ENCODE data around the gene MTHFD1. TPM values are rescaled to one million over a fixed set of nuclear protein-coding genes. Genes with fewer than 3 reads are reported as not detected.

Gene MTHFD1
- polyA plus RNA-seq, 2 of the 4 experiments (the other 2 are of a cell fraction): 105 to 159 TPM

- POLR2A ChIA-PET: no interaction called here
- H3K4me2 ChIP-seq: no peak overlapping the region
- ATAC-seq: no peak
- no peaks in the 10 kb centered on the region for H3K9me3 ChIP-seq
- H3K27ac ChIP-seq: no peak overlapping the region
- WGBS (ENCODE audit: missing lambda C conversion rate): 89% methylated on average over 4 of the region's 4 CpGs
- no peak for TF ChIP-seq MAX (IDR thresholded peaks at IDR 0.05)
- TF ChIP-seq FOSL2 (IDR thresholded peaks at IDR 0.05): no peak
- no peak for TF ChIP-seq FOSL2 (CRISPR knock-in tag; IDR thresholded peaks at IDR 0.05)
- no peak for TF ChIP-seq MAFK (IDR thresholded peaks at IDR 0.05; ENCODE audit: partially characterized antibody)
- TF ChIP-seq BCL3 (IDR thresholded peaks at IDR 0.05): no peak
- TF ChIP-seq NR3C1 (IDR thresholded peaks at IDR 0.05): no peak
- TF ChIP-seq POLR2AphosphoS2 (conservative IDR thresholded peaks at IDR 0.05; ENCODE audit: low read length): no peak
- TF ChIP-seq MAZ (IDR thresholded peaks at IDR 0.05; ENCODE audit: borderline replicate concordance, low read depth, low read length): no peak
- no peak for TF ChIP-seq PHF8 (IDR thresholded peaks at IDR 0.05; ENCODE audit: borderline replicate concordance, low read depth)
- FAIRE-seq: no peak
- peaks cover under 1% of the 10 kb centered on the region; the same call in 2 of the 3 replicates for H3K4me1 ChIP-seq
- no peak for DNase-seq (ENCODE audit: low read depth in 1 of 2, low spot score in 1 of 2)
- CTCF ChIA-PET: no interaction called here
- no peak overlapping the region for H3K4me3 ChIP-seq
Observed at GRCh38 chr14:64394977-64395633, 7.0 kb downstream of the MTHFD1 start.

DNA sequence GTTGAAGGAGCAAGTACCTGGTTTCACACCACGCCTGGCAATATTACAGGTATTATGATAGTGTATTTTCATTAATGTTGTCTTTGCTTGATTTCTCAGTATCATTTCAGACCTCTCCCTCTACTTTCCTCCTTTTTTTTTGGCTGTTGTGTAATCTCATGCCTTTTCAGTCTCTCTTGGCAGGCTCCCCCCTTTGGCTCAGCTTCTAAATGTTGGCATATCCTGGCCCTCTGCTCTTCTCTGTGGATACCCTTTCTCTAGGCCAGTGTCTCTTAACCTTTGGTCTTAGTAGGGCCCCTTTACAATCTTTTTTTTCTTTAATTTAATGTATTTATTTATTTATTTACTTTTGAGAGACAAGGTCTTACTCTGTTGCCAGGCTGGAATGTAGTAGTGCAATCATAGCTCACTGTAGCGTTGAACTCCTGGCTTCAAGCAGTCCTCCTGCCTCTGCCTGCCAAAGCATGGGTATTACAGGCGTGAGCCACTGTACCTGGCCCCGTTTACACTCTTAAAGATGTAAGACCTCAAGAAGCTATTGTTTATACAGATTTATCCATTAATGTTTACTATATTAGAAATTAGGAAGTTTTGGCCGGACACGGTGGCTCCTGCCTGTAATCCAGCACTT lies 12.8 kb downstream of the MTHFD1 start:
- Histone ChIP-seq H3K4me1 (no peaks in the 10 kb centered on the region), H3K4me2 (no peak overlapping the region), H3K9me3 (no peaks in the 10 kb centered on the region), H3K4me3 (no peak overlapping the region), H3K27ac (no peak overlapping the region)
- POLR2A ChIA-PET: no interaction called here
- WGBS (ENCODE audit: missing lambda C conversion rate): 80% methylated on average over 6 of the region's 6 CpGs
- ATAC-seq (no peak), DNase-seq (ENCODE audit: low read depth in 1 of 2, low spot score in 1 of 2) (no peak), FAIRE-seq (no peak)
- CTCF ChIA-PET: interaction anchor here (0.7 to 1.4 kb wide), 5 partner anchors 8 to 235 kb away, joined by 3 to 5 read pairs (median 4); no protein-coding TSS in a partner anchor
- no peak for TF ChIP-seq CHD2 (IDR thresholded peaks at IDR 0.05; ENCODE audit: low read length, partially characterized antibody)
- TF ChIP-seq, protein P1, sequence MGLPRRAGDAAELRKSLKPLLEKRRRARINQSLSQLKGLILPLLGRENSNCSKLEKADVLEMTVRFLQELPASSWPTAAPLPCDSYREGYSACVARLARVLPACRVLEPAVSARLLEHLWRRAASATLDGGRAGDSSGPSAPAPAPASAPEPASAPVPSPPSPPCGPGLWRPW (IDR thresholded peaks at IDR 0.05): no peak
- TF ChIP-seq MYC (IDR thresholded peaks at IDR 0.05; ENCODE audit: borderline replicate concordance, low read length): no peak
- no peak for TF ChIP-seq ZFP36 (IDR thresholded peaks at IDR 0.05; ENCODE audit: borderline replicate concordance, partially characterized antibody)
- no peak for TF ChIP-seq FOSB (CRISPR knock-in tag; IDR thresholded peaks at IDR 0.05)

DNA sequence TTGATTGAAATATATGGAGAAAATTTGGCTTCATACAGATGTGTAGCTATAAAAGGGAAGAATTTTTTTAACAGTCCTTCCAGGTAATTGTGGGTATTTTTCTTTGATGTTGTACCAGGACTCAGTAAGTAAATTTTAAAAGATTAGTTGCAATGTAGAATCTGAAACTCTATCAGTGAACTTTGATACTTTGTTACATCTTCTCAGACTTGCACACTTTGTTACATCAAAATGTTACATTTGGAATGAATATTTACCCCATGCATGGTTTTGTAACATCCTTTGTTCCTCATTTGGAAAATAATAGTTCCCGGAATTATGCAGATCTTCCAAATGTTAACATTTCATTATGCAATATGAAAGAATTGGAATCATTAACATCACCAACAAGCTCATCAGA lies 13.8 kb downstream of the MTHFD1 start:
- Histone ChIP-seq H3K27ac (no peak overlapping the region), H3K4me1 (no peaks in the 10 kb centered on the region; the same call in 2 of the 3 replicates), H3K9me3 (no peaks in the 10 kb centered on the region), H3K4me2 (no peak overlapping the region), H3K4me3 (no peak overlapping the region)
- CTCF ChIA-PET: interaction anchor here (0.7 to 1.4 kb wide), 4 partner anchors 9 to 337 kb away, joined by 3 to 5 read pairs (median 4); no protein-coding TSS in a partner anchor
- FAIRE-seq: no peak
- no peak for TF ChIP-seq RAD21 (conservative IDR thresholded peaks at IDR 0.05 in 1 of 2, IDR thresholded peaks at IDR 0.05 in 1 of 2)
- TF ChIP-seq POLR2AphosphoS2 (conservative IDR thresholded peaks at IDR 0.05; ENCODE audit: low read length): no peak
- no peak for TF ChIP-seq ZFP36 (IDR thresholded peaks at IDR 0.05; ENCODE audit: borderline replicate concordance, partially characterized antibody)
- TF ChIP-seq CBX2 (IDR thresholded peaks at IDR 0.05; ENCODE audit: borderline replicate concordance, low read depth): no peak
- TF ChIP-seq MAFK (IDR thresholded peaks at IDR 0.05; ENCODE audit: partially characterized antibody): no peak
- TF ChIP-seq FOXS1 (CRISPR knock-in tag; IDR thresholded peaks at IDR 0.05): no peak
- no peak for TF ChIP-seq HDAC2 (IDR thresholded peaks at IDR 0.05)
- TF ChIP-seq ELK1 (IDR thresholded peaks at IDR 0.05; ENCODE audit: low read depth, low read length): no peak
- TF ChIP-seq, protein P2, sequence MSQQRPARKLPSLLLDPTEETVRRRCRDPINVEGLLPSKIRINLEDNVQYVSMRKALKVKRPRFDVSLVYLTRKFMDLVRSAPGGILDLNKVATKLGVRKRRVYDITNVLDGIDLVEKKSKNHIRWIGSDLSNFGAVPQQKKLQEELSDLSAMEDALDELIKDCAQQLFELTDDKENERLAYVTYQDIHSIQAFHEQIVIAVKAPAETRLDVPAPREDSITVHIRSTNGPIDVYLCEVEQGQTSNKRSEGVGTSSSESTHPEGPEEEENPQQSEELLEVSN (IDR thresholded peaks at IDR 0.05; ENCODE audit: borderline replicate concordance, low read depth): no peak
- no peak for TF ChIP-seq CHD2 (IDR thresholded peaks at IDR 0.05; ENCODE audit: low read length, partially characterized antibody)
- TF ChIP-seq CBX8 (IDR thresholded peaks at IDR 0.05): no peak
- no peak for TF ChIP-seq EHMT2 (IDR thresholded peaks at IDR 0.05; ENCODE audit: low read depth)
- POLR2A ChIA-PET: no interaction called here
- ATAC-seq: no peak
- DNase-seq (ENCODE audit: low read depth in 1 of 2, low spot score in 1 of 2): no peak
- WGBS (ENCODE audit: missing lambda C conversion rate): 89% methylated on average over 1 of the region's 1 CpG

All from A549 (cell line).